Memory B cell (primary cell): ENCODE results near the gene SHANK2.
A peak's percentile ranks its signal among the peaks of the same experiment; 100 is the strongest.

Experiments used
- ATAC-seq: fragments of 150-1000 bp; cut with Tn5 transposase; 2 replicates; pipeline ENCODE4 v1.10.0; 2021; ENCODE audit warnings: low read depth, mild to moderate bottlenecking, moderate library complexity
- DNase-seq, 2 donors: peaks; one replicate each; pipeline ENCODE4 v3.0.0; 2022; ENCODE audit warnings: low spot score in 2 of 2
- H3K27ac Mint-ChIP-seq: one replicate; pipeline ENCODE4 v1.8.0; 2022; ENCODE audit warnings: mild to moderate bottlenecking, moderate library complexity, mixed read lengths
- H3K27me3 Mint-ChIP-seq: one replicate; pipeline ENCODE4 v1.8.0; 2022; ENCODE audit warnings: mixed read lengths
- H3K36me3 Mint-ChIP-seq: one replicate; pipeline ENCODE4 v1.8.0; 2022; ENCODE audit warnings: mild to moderate bottlenecking, mixed read lengths
- H3K4me1 Mint-ChIP-seq: one replicate; pipeline ENCODE4 v1.8.0; 2022; ENCODE audit warnings: mixed read lengths
- H3K4me3 Mint-ChIP-seq: one replicate; pipeline ENCODE4 v1.8.0; 2022; ENCODE audit warnings: mild to moderate bottlenecking, moderate library complexity, mixed read lengths
- H3K9me3 Mint-ChIP-seq: one replicate; pipeline ENCODE4 v1.8.0; 2022; ENCODE audit warnings: mixed read lengths

Gene SHANK2

DNA sequence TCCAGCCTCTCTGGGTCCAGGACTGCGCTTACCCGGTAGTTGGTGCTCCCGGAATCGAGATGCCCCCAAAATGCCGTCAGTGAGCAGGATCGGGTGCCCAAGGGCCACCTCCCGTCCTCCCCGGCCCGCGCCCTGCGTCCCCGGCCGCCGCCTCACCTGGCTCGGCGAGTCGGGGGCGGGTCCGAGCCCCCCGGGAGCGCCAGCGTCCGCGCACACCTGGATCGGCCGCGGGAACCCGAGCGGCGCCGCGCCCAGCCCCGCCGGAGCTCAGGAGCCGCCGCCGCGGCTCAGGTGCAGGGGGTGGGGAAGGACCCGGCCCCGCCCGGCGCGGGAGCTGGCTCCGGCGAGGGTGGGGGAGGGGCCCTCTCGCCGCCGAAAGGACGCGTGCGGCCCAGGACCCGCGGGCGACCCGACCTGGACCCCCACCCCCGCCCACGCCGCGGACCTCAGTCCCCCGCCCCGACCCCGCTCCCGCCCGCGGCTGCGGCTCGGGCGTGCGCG, at the start of gene SHANK2:
TSS of gene SHANK2 (minus strand) at position 309 of the 501 bp plus-strand sequence. CDS start 105,251 bp downstream, outside the sequence.
- DNase-seq (peak in 1 of 2 donors; percentile 23), ATAC-seq (no peak)
- Mint-ChIP-seq H3K36me3 (no peaks in the 10 kb centered on the region), H3K4me3 (peak within 1 kb of the TSS; percentile 78), H3K27me3 (peaks cover 29% of the 10 kb centered on the region), H3K27ac (no peak within 1 kb of the TSS), H3K9me3 (no peaks in the 10 kb centered on the region), H3K4me1 (peaks cover 3% of the 10 kb centered on the region)

DNA sequence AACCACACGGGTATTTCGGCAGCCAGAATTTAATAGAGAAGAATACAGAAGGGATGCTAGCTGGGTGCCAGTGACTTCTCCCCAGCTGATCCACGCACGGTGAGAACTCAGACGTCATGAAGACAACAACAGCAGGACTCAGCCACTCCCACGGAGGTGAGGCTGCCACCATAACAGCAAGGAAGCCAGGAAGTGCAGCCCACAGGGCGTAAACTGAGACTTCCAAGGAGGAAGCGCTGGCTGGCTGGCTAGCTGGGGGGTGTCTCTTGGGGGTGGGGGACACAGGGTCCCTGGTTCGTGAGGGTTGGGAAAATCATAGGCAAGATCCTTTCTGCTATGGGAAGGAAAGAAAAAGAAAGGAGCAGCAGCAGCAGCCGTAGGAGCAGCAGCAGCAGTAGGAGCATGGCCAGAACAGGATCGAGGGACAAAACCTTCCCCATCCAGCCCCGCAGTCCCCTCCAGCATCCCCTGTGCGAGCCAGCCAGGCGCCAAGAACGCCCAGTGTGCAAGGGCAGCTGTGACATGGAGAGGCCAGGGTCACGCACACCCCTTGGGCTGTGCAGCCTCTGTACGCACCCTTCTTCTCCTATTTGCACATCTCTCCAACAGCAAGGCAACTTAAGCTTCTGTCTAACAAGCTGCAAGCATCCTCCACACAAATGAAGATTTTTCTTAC, 49.6 kb upstream of the SHANK2 start:
- ATAC-seq (no peak), DNase-seq (peak in 1 of 2 donors; percentile 5)
- H3K9me3 Mint-ChIP-seq = no peaks in the 10 kb centered on the region
- peaks cover 11% of the 10 kb centered on the region for H3K27me3 Mint-ChIP-seq
- H3K27ac Mint-ChIP-seq = no peak overlapping the region
- H3K4me1 Mint-ChIP-seq = no peaks in the 10 kb centered on the region
- no peaks in the 10 kb centered on the region for H3K36me3 Mint-ChIP-seq
- no peak overlapping the region for H3K4me3 Mint-ChIP-seq

DNA sequence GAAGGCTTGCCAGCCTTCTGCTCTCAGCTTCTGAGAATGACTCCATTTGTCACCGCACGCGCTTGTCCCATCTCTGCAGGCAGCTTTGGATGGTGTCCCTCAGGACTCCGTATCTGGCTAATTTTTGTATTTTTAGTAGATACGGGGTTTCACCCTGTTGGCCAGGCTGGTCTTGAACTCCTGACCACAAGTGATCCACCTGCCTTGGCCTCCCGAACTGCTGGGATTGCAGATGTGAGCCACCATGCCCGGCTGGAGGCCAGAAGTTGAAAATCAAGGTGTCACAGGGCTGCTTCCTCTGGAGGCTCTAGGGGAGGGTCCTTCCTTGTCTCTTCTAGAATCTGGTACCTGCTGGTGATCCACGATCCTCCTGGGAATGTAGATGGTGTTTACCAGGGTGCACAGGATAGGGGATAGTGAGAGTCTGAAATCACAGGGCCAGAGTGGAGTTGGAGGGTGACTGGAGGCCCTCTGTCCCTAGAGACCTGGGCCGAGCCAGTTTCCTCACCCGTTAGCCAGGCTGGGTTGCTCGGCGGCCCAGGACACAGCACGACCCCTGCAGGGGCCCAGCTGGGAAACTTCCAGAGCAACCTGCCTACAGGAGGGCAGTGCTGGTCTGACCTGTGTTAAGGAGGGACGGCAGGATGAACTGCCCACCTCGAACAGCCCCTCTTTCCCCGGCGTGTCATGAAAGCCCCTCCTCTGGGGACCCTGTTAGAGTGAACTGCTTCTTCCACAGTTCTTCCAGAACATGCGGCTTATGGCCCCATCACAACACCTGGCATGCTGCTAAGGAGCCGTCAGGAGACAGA, 48.9 kb upstream of the SHANK2 start:
- Mint-ChIP-seq H3K27ac (no peak overlapping the region), H3K36me3 (no peaks in the 10 kb centered on the region), H3K9me3 (no peaks in the 10 kb centered on the region), H3K4me1 (no peaks in the 10 kb centered on the region), H3K27me3 (peaks cover 13% of the 10 kb centered on the region), H3K4me3 (no peak overlapping the region)
- no peak for ATAC-seq
- DNase-seq = no peak

DNA sequence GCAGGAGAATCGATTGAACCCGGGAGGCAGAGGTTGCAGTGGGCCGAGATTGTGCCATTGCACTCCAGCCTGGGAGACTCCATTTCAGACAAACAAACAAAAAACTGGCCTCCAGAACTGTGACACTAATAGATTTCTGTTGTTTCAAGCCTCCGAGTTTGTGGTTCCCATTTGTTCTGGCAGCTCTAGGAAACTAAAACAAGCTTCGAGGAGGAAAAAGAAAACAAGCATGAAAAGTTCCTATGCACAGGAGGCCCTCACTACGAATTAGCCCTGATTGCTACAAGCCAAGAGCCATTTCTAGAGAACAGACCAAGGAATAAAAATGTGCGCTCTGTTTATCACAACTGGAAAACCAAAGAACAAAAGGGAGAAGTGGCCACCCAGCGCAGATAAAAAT, 47.8 kb upstream of the SHANK2 start:
- Mint-ChIP-seq H3K9me3 (no peaks in the 10 kb centered on the region), H3K4me3 (no peak overlapping the region), H3K27ac (no peak overlapping the region), H3K36me3 (no peaks in the 10 kb centered on the region), H3K4me1 (no peaks in the 10 kb centered on the region), H3K27me3 (peaks cover 15% of the 10 kb centered on the region)
- ATAC-seq (no peak), DNase-seq (no peak)

DNA sequence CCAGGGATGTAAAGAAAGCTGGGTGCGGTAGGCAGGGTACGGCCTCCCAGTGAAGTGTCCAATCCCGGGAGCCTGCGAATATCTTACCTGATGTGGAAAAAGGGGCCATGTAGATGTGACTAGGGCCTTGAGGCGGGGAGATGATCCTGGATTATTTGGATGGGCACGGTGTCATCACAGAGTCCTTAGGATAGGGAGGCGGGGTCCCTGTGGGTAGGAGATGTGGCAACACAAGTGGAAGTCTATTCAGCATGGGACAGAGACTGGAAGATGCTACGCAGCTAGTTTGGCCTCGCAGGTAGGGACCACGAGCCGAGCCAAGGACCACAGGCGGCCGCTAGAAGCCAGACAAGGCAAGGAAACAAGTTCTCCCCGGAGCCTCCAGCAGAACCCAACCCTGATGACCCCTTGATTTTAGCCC, 46.4 kb upstream of the SHANK2 start:
- Mint-ChIP-seq H3K9me3 (no peaks in the 10 kb centered on the region), H3K27ac (no peak overlapping the region), H3K27me3 (peaks cover 16% of the 10 kb centered on the region), H3K36me3 (no peaks in the 10 kb centered on the region), H3K4me1 (no peaks in the 10 kb centered on the region), H3K4me3 (no peak overlapping the region)
- ATAC-seq (no peak), DNase-seq (peak in 1 of 2 donors; percentile 9)

DNA sequence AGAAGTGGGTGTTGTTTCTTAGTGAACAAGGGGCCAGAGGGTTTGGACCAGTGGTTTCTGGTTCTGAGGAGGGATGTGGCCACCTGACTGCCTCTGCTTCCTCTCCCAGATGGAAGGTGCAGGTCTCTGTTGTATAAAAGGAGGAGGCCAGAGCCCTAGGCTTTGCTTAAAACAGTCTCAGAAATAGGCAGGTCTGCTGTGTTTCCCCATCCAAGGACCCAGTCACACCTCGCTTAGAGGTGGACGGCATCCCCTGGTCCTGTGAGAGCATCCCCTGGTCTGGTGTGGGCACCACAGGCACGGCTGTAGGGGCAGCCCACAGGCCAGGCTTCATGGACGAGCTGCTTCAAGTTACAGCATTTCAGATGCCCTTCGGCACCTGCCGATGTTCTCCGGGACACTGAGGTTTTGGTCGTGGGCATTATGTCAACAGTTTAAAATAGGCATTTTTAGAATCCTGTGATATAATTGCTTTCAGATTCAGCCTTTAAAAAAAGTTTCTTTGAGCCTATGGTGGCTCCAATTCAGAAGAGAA, 45.7 kb upstream of the SHANK2 start:
- Mint-ChIP-seq H3K4me1 (no peaks in the 10 kb centered on the region), H3K36me3 (no peaks in the 10 kb centered on the region), H3K4me3 (no peak overlapping the region), H3K9me3 (no peaks in the 10 kb centered on the region), H3K27ac (no peak overlapping the region), H3K27me3 (peaks cover 16% of the 10 kb centered on the region)
- ATAC-seq (no peak), DNase-seq (peak in 1 of 2 donors; percentile 6)

DNA sequence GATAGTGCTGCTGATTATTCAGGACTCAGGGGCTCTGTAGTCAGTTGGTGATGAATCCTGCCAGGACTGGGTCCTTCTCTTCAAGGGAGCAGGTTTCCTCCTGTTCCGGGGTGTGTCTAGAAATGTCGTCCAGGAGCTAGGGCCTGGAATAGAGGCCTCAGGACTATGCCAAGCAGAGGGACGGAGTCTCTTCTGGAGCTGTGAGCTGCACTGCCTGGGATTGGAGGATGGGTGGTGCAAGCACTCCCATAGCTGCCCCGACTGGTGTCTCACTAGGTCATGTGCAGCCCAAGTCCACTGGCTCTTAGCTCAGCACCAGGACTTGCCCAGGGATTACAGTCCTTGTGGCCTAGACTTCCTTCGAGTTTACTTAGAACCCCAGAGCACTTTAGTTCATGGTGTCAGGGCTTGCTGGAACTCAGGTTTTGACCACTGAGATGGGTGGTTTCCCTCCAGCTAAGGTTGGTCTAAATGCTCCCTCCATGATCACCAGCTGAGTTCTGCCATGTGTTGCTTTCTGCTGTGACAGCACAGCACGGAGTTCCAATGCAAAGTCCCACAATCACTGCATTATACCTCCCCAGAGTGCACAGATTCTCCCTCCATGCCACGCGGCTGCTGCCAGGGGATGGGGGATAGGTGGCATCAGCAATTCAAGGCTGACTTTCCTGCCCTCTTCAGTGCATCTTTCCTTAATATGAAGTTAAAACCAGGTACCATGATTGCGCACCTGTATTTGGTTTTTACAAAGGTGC, 42.6 kb upstream of the SHANK2 start:
- peak in 1 of 2 donors; percentile 5 for DNase-seq
- no peak for ATAC-seq
- no peak overlapping the region for H3K27ac Mint-ChIP-seq
- H3K4me1 Mint-ChIP-seq = no peaks in the 10 kb centered on the region
- H3K4me3 Mint-ChIP-seq = no peak overlapping the region
- H3K9me3 Mint-ChIP-seq = peaks cover 16% of the 10 kb centered on the region
- no peaks in the 10 kb centered on the region for H3K36me3 Mint-ChIP-seq
- peaks cover 16% of the 10 kb centered on the region for H3K27me3 Mint-ChIP-seq

DNA sequence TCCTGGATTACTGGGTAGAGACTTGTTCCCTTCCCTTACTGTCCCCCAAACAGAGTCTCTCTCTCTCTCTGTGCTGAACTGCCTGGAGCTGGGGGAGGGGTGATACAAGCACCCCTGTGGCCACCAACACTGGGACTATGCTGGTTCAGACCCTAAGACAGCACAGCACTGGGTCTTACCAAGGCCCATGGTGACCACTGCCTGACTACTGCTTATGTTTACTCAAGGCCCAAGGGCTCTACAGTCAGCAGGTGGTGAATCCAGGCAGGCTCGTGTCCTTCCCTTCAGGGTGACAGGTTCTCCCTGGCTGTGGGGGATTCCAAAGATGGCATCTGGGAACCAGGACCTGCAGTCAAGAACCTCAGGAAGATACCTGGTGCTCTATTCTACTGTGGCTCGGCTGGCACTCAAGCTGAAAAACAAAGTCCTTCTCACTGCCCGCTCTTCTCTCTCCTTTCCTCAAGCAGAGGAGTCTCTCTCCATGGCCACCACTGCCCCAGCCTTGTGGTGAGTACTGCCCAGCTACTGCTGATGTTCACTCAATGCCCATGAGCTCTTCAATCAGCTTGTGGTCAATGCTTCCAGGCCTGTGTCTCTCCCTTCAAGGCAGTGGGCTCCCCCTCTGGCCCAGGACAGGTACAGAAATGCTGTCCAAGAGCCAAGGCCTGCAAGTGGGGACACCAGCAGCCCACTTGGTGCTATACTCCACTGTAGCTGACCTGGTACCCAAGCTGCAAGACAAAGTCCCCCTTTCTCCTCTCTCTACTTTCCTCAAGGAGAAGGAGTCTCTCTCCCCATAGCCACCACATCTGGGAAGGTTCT, 41.8 kb upstream of the SHANK2 start:
- H3K27me3 Mint-ChIP-seq = peaks cover 13% of the 10 kb centered on the region
- peaks cover 22% of the 10 kb centered on the region for H3K9me3 Mint-ChIP-seq
- ATAC-seq (no peak), DNase-seq (peak in 1 of 2 donors; percentile 6)
- H3K36me3 Mint-ChIP-seq = no peaks in the 10 kb centered on the region
- no peaks in the 10 kb centered on the region for H3K4me1 Mint-ChIP-seq
- H3K4me3 Mint-ChIP-seq = no peak overlapping the region
- H3K27ac Mint-ChIP-seq = no peak overlapping the region

DNA sequence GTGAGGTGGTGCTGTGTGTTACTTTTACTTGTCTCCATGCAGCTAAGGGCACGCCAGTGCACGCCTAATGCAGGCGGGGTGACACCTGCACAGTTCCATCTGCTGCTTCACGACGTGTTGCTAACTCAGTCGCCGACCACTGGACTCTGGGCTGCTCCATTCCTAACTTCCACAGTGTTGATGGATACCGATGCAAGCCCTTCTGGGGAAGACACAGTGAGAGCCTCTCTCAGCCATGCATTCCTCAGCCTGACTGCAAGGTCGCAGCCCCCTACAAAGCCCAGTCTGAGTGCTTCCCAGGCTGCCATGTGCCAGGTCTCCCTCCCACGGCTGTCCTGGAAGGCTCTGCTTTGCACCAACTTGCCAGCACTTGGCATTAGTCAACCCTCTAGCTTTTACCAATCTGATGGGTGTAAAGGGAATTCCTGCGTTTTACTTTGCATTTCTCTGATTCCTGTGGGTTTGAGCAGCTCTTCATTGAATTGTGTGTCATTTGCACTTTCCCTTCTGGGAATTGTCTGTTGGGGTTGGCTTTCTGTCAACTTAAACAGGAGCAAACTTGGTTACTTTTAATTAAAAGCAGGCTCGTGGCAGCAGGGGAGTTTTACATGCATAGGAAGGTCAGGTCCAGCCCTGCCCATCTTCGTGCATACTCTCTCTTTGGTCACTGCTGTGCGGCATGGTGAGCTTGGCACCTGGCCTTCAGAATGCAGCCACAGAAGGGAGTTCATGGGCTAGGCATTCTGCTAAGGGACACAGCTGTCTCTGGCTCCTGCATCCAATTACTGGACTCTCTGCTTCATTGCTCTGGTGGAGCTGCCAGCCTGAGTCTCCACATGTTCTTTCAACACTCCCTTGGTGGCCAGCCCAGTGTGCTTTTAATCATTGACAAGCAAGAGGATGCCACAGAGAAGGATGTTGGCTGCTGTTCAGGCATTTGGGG, 34.6 kb upstream of the SHANK2 start:
- H3K4me3 Mint-ChIP-seq = no peak overlapping the region

DNA sequence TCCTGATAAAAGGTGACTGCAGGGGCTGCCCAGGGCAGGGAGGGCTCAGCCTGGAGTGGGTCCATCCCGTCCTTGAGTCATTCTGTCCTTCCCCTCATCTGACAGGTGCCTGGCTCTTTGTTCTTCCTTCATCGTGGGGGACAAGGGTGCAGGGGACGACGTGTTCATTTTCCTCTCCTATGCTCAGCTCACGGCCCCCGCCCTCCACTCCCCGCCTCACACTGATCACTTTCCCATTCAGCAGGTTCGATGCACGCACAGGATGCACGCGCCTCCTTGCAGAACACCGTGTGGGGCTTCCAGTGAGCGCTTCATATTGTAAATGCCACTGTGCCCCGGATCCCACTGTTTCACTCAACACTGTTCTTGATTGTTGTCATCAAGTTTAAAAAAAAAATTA, 32.7 kb upstream of the SHANK2 start:
- peaks cover 8% of the 10 kb centered on the region for H3K27me3 Mint-ChIP-seq
- peaks cover 14% of the 10 kb centered on the region for H3K9me3 Mint-ChIP-seq
- H3K4me3 Mint-ChIP-seq = no peak overlapping the region
- ATAC-seq (no peak), DNase-seq (no peak)
- H3K4me1 Mint-ChIP-seq = no peaks in the 10 kb centered on the region
- H3K27ac Mint-ChIP-seq = no peak overlapping the region
- H3K36me3 Mint-ChIP-seq = no peaks in the 10 kb centered on the region

More for the DNA sequence above, 34.6 kb upstream of the SHANK2 start:
- no peak for ATAC-seq
- Mint-ChIP-seq H3K27ac (no peak overlapping the region), H3K9me3 (peaks cover 24% of the 10 kb centered on the region), H3K4me1 (no peaks in the 10 kb centered on the region), H3K36me3 (no peaks in the 10 kb centered on the region), H3K27me3 (peaks cover 8% of the 10 kb centered on the region)
- DNase-seq = no peak

DNA sequence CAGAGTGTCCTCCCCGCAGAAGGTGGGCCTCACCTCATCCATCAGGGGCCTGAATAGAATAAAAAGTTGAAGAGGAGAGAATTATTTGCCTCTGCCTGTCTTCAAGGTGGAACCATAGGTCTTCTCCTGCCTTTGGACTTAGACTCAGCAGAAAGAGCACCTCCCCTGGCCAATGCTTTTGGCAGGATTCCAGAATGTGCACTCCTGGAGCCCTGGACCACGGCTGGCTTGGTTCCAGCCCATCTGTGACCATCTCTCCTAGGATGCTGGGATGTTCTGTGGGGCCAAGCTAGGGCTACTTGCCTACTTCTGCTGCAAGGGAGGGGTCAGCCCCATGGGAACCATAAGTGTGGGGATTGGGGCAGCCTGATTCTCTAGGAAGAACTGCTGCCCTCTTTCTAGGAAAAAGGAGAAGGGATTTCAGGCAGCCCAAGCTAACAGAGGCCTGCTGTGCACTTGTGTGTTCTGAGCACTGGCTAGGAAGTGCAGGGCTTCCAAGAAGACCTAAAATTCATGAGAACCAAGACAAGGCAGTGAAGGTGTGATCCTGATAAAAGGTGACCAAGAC, 32.2 kb upstream of the SHANK2 start:
- Mint-ChIP-seq H3K27ac (no peak overlapping the region), H3K27me3 (peaks cover 8% of the 10 kb centered on the region), H3K9me3 (peaks cover 10% of the 10 kb centered on the region), H3K36me3 (no peaks in the 10 kb centered on the region), H3K4me1 (no peaks in the 10 kb centered on the region), H3K4me3 (no peak overlapping the region)
- no peak for ATAC-seq
- DNase-seq = no peak

DNA sequence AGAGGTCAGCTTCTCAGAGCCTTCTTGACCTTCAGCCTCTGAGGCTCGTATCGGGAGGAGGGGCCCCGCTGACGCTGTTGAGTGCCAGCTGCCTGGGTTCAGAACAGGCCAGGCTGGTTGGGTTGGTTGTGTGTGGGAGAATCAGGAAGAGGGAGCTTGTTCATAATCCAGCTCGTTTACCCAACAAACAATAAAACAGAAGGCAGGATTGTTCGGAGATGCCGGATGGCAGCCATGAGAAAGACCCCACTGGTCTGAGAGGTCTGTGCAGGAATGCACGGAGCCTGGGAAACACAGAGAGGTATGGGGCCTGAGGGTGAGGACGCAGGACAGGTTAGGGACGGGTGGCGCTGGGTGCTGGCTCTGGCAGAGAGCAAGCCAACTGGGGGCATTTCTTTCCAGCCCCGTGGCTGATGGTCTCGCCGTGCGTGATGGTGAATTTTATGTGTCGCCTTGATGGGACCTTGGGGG, 31.6 kb upstream of the SHANK2 start:
- H3K4me1 Mint-ChIP-seq = no peaks in the 10 kb centered on the region
- DNase-seq = no peak
- H3K9me3 Mint-ChIP-seq = peaks cover 5% of the 10 kb centered on the region
- peaks cover 8% of the 10 kb centered on the region for H3K27me3 Mint-ChIP-seq
- no peak for ATAC-seq
- no peak overlapping the region for H3K27ac Mint-ChIP-seq
- no peak overlapping the region for H3K4me3 Mint-ChIP-seq
- no peaks in the 10 kb centered on the region for H3K36me3 Mint-ChIP-seq
